ENCODE results near the gene GPBP1.
"Not testable (repeated sequence)": the region's sequence is repeated elsewhere in the genome, so short reads cannot be mapped to it uniquely, and the experiment has no call there.

The GPBP1 gene

GRCh38 chr5:57173319-57174127 lies at the start of gene GPBP1:
TSS of gene GPBP1 (plus strand) at chr5:57174059. CDS start at chr5:57214131, 40,072 bp downstream.
- DNase-seq, result peak; percentile 99

GRCh38 chr5:57128325-57128724 lies 45.5 kb upstream of the GPBP1 start:
- no peak for DNase-seq

GRCh38 chr5:57133574-57133973 lies 40.3 kb upstream of the GPBP1 start:
- no peak for DNase-seq

- DNase-seq, result no peak
Measured at GRCh38 chr5:57137401-57137800, 36.5 kb upstream of the GPBP1 start.

GRCh38 chr5:57152316-57152715 lies 21.5 kb upstream of the GPBP1 start:
- DNase-seq, result no peak

- no peak for DNase-seq
Measured at GRCh38 chr5:57155033-57155432, 18.8 kb upstream of the GPBP1 start.

GRCh38 chr5:57157131-57157530 lies 16.7 kb upstream of the GPBP1 start:
- DNase-seq, result no peak

GRCh38 chr5:57157666-57158065 lies 16.2 kb upstream of the GPBP1 start:
- DNase-seq, result no peak

- no peak for DNase-seq
Measured at GRCh38 chr5:57163553-57164006, 10.3 kb upstream of the GPBP1 start.

- DNase-seq, result no peak
Measured at GRCh38 chr5:57164124-57164523, 9.7 kb upstream of the GPBP1 start.

- not testable (repeated sequence) for DNase-seq
Measured at GRCh38 chr5:57165171-57165570, 8.7 kb upstream of the GPBP1 start.

GRCh38 chr5:57166276-57166675 lies 7.6 kb upstream of the GPBP1 start:
- no peak for DNase-seq

GRCh38 chr5:57167201-57167600 lies 6.7 kb upstream of the GPBP1 start:
- DNase-seq, result no peak

- not testable (repeated sequence) for DNase-seq
Measured at GRCh38 chr5:57170116-57170515, 3.7 kb upstream of the GPBP1 start.

- peak; percentile 69 to 71 for DNase-seq
Measured at GRCh38 chr5:57171816-57172465, 1.9 kb upstream of the GPBP1 start.

GRCh38 chr5:57172466-57173318 lies 1.2 kb upstream of the GPBP1 start:
- DNase-seq, result peak; percentile 38 to 68

GRCh38 chr5:57174128-57174889 lies 450 bp downstream of the GPBP1 start:
- DNase-seq, result peak; percentile 46 to 50

GRCh38 chr5:57174890-57175510 lies 1.1 kb downstream of the GPBP1 start:
- DNase-seq, result peak in 1 of 2 donors; percentile 53

GRCh38 chr5:57175551-57176309 lies 1.9 kb downstream of the GPBP1 start:
- DNase-seq, result peak; percentile 64 to 80

- peak in 1 of 2 donors; percentile 69 for DNase-seq
Measured at GRCh38 chr5:57176350-57176857, 2.5 kb downstream of the GPBP1 start.
